ENCODE results near the gene BRCA1.

GRCh38 chr17:43129671-43130010 is 4.5 kb upstream of the BRCA1 start:
- TF ChIP-seq TAF1 (IDR thresholded peaks at IDR 0.05; ENCODE audit: borderline replicate concordance, insufficient read depth, low read length), result no peak
- no peak for TF ChIP-seq SIN3A (IDR thresholded peaks at IDR 0.05; ENCODE audit: borderline replicate concordance, insufficient read depth, low read length)
- no peak for TF ChIP-seq POLR2AphosphoS5 (IDR thresholded peaks at IDR 0.05; ENCODE audit: low read depth, low read length)
